Subcutaneous adipose tissue (tissue), 4 donors: ENCODE results near the gene PLEKHA5. TPM values are rescaled to one million over a fixed set of nuclear protein-coding genes. Genes with fewer than 3 reads are reported as not detected.

Source experiments
- CTCF ChIP-seq: fragments of 450-650 bp; IDR thresholded peaks from one replicate; pipeline ENCODE4 v1.5.1; 2016; ENCODE audit warnings: low read depth, mild to moderate bottlenecking, control low read depth, antibody characterized with exemption, moderate library complexity
- total RNA-seq, 4 donors: library from RNA; depleted of rRNA; stranded (reverse); fragments of >200 nt; gene quantifications; one replicate each; pipeline ENCODE4 v1.1.0, GENCODE V29; 2016

The PLEKHA5 gene
- total RNA-seq, 4 donors from 2014 or later: 22.3 to 26.3 (median 24.1) TPM

GRCh38 chr12:19115285-19115684, 14.2 kb upstream of the PLEKHA5 start:
- TF ChIP-seq CTCF: no peak

- no peak for TF ChIP-seq CTCF
Observed at GRCh38 chr12:19119440-19119839, 10.1 kb upstream of the PLEKHA5 start.

GRCh38 chr12:19120795-19121194, 8.7 kb upstream of the PLEKHA5 start:
- no peak for TF ChIP-seq CTCF

- no peak for TF ChIP-seq CTCF
Observed at GRCh38 chr12:19121449-19122018, 8.0 kb upstream of the PLEKHA5 start.

- no peak for TF ChIP-seq CTCF
Observed at GRCh38 chr12:19125325-19125724, 4.2 kb upstream of the PLEKHA5 start.

- no peak for TF ChIP-seq CTCF
Observed at GRCh38 chr12:19127270-19127669, 2.3 kb upstream of the PLEKHA5 start.

GRCh38 chr12:19128485-19128884, 1.0 kb upstream of the PLEKHA5 start:
- no peak for TF ChIP-seq CTCF
